Measurements from ENCODE around the gene PRLH.

DNA sequence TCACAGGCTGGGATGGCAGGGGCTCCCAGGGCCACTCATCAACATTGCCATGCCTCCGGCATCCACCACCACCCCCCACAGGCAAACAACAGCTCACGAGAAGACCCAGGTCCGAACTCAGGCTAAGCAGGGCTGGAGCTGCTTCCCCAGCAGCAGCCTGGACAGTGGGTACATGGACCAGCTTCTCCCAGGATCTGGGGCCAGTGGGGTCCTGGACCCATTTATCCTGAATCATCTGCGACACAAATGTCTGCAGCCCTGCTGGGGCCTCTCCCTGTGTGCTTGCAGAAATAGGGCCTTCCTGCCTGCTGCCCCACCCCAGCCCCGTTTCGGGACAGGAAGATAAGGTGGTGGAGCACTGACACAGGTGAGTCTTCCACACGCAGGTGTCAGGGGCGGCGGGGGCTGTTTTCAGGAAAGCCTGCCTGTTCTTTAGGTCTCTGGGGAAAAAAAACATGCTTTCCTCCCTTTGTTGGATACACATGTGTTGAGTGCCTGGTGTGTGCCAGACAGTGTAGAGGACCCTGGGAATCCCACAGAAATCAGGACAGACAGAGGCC is 4.5 kb downstream of the PRLH start:
- TF ChIP-seq, protein P1, sequence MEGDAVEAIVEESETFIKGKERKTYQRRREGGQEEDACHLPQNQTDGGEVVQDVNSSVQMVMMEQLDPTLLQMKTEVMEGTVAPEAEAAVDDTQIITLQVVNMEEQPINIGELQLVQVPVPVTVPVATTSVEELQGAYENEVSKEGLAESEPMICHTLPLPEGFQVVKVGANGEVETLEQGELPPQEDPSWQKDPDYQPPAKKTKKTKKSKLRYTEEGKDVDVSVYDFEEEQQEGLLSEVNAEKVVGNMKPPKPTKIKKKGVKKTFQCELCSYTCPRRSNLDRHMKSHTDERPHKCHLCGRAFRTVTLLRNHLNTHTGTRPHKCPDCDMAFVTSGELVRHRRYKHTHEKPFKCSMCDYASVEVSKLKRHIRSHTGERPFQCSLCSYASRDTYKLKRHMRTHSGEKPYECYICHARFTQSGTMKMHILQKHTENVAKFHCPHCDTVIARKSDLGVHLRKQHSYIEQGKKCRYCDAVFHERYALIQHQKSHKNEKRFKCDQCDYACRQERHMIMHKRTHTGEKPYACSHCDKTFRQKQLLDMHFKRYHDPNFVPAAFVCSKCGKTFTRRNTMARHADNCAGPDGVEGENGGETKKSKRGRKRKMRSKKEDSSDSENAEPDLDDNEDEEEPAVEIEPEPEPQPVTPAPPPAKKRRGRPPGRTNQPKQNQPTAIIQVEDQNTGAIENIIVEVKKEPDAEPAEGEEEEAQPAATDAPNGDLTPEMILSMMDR (conservative IDR thresholded peaks at IDR 0.05 in 1 of 2, IDR thresholded peaks at IDR 0.05 in 1 of 2; ENCODE audit: low read depth in 1 of 2, low read length in 2 of 2) = no peak
- TF ChIP-seq EZH2 (IDR thresholded peaks at IDR 0.05; ENCODE audit: low read length, missing control alignments) = no peak

Measured in fibroblast of lung (primary cell).